HepG2 (cell line): ENCODE measurements around the gene RNF213. TPM values are rescaled to one million over a fixed set of nuclear protein-coding genes. Genes with fewer than 3 reads are reported as not detected.

Experiments used
- ARNT2 ChIP-seq: sonication (generic); formaldehyde crosslinking; IDR thresholded peaks from 2 replicates; pipeline ENCODE4 v1.8.0; 2022; ENCODE audit warnings: mild to moderate bottlenecking, low read depth, missing genetic modification reagents, moderate library complexity
- GATA4 ChIP-seq: sonication (generic); IDR thresholded peaks from 2 replicates; pipeline ENCODE4 v1.6.1; 2016; ENCODE audit warnings: antibody characterized with exemption, low read depth, borderline replicate concordance
- HNF4G ChIP-seq, 2 experiments: sonication (generic) in 1 of 2; formaldehyde crosslinking in 1 of 2; IDR thresholded peaks; 2 replicates each; pipeline versions ENCODE4 v1.4.0 to v1.6.1; 2011 to 2020; ENCODE audit warnings: borderline replicate concordance in 2 of 2, low read depth in 2 of 2, mild to moderate bottlenecking in 2 of 2, low read length in 1 of 2, missing genetic modification reagents in 1 of 2, moderate library complexity in 1 of 2
- NAIF1 ChIP-seq: sonication (generic); formaldehyde crosslinking; IDR thresholded peaks from 2 replicates; pipeline ENCODE4 v1.5.0; 2020; ENCODE audit warnings: mild to moderate bottlenecking, missing genetic modification reagents, borderline replicate concordance
- PHF21A ChIP-seq: sonication (generic); formaldehyde crosslinking; IDR thresholded peaks from 2 replicates; pipeline ENCODE4 v1.5.0; 2020; ENCODE audit warnings: mild to moderate bottlenecking, missing genetic modification reagents
- RXRA ChIP-seq: sonication (generic); formaldehyde crosslinking; IDR thresholded peaks from 2 replicates; pipeline ENCODE4 v1.5.1; 2020; ENCODE audit warnings: missing genetic modification reagents
- SP2 ChIP-seq: sonication (generic); formaldehyde crosslinking; IDR thresholded peaks from 2 replicates; pipeline ENCODE4 v1.5.1; 2020; ENCODE audit warnings: mild to moderate bottlenecking, missing genetic modification reagents
- SUZ12 ChIP-seq: fragments of 150-350 bp; IDR thresholded peaks from 2 replicates; pipeline ENCODE4 v1.6.1; 2014; ENCODE audit warnings: low read depth, low read length
- TERF1 ChIP-seq: sonication (generic); formaldehyde crosslinking; IDR thresholded peaks from 2 replicates; pipeline ENCODE4 v1.8.0; 2022; ENCODE audit warnings: mild to moderate bottlenecking, missing genetic modification reagents, moderate library complexity
- ZFP82 ChIP-seq: sonication (generic); formaldehyde crosslinking; IDR thresholded peaks from 2 replicates; pipeline ENCODE4 v1.5.1; 2020; ENCODE audit warnings: mild to moderate bottlenecking, missing genetic modification reagents, borderline replicate concordance
- ZFY ChIP-seq: sonication (generic); formaldehyde crosslinking; IDR thresholded peaks from 2 replicates; pipeline ENCODE4 v1.4.0; 2020; ENCODE audit warnings: missing genetic modification reagents
- ZNF3 ChIP-seq: IDR thresholded peaks from 2 replicates; pipeline ENCODE4 v1.7.0; 2017; ENCODE audit warnings: inconsistent platforms
- ZNF33A ChIP-seq: sonication (generic); formaldehyde crosslinking; IDR thresholded peaks from 2 replicates; pipeline ENCODE4 v1.5.1; 2020; ENCODE audit warnings: missing genetic modification reagents, mild to moderate bottlenecking, moderate library complexity, borderline replicate concordance
- ZNF350 ChIP-seq: sonication (generic); formaldehyde crosslinking; IDR thresholded peaks from 2 replicates; pipeline ENCODE4 v1.4.0; 2020; ENCODE audit warnings: mild to moderate bottlenecking, low read depth, missing genetic modification reagents, borderline replicate concordance
- ZNF496 ChIP-seq: sonication (generic); formaldehyde crosslinking; IDR thresholded peaks from 2 replicates; pipeline ENCODE4 v1.8.1; 2023; ENCODE audit warnings: mild to moderate bottlenecking, moderate library complexity, missing genetic modification reagents; ENCODE audit not compliant: insufficient replicate concordance
- ZNF615 ChIP-seq: sonication (generic); formaldehyde crosslinking; IDR thresholded peaks from 2 replicates; pipeline ENCODE4 v1.5.0; 2020; ENCODE audit warnings: mild to moderate bottlenecking, missing genetic modification reagents, borderline replicate concordance
- ZNF678 ChIP-seq: sonication (generic); formaldehyde crosslinking; IDR thresholded peaks from 2 replicates; pipeline ENCODE4 v1.4.0; 2020; ENCODE audit warnings: mild to moderate bottlenecking, missing genetic modification reagents
- ZNF724P ChIP-seq: sonication (generic); formaldehyde crosslinking; IDR thresholded peaks from 2 replicates; pipeline ENCODE4 v1.8.0; 2022; ENCODE audit warnings: missing genetic modification reagents, borderline replicate concordance
- ZNF800 ChIP-seq: sonication (generic); formaldehyde crosslinking; IDR thresholded peaks from 2 replicates; pipeline ENCODE4 v1.4.0; 2020; ENCODE audit warnings: missing genetic modification reagents
- ZNF841 ChIP-seq: sonication (generic); formaldehyde crosslinking; IDR thresholded peaks from 2 replicates; pipeline ENCODE4 v1.8.1; 2023; ENCODE audit warnings: missing genetic modification reagents, borderline replicate concordance
- ZNF879 ChIP-seq: sonication (generic); formaldehyde crosslinking; IDR thresholded peaks from 2 replicates; pipeline ENCODE4 v1.8.1; 2023; ENCODE audit warnings: missing genetic modification reagents
- ZSCAN31 ChIP-seq: sonication (generic); formaldehyde crosslinking; IDR thresholded peaks from 2 replicates; pipeline ENCODE4 v1.5.0; 2020; ENCODE audit warnings: low read depth, mild to moderate bottlenecking, missing genetic modification reagents
- ZZZ3 ChIP-seq: sonication (generic); formaldehyde crosslinking; IDR thresholded peaks from 2 replicates; pipeline ENCODE4 v1.4.0; 2020; ENCODE audit warnings: missing genetic modification reagents, mild to moderate bottlenecking, borderline replicate concordance
- polyA plus RNA-seq, 8 experiments: library from polyadenylated mRNA; depleted of rRNA in 3 of 8; stranded (reverse) in 7 of 8; unstranded in 1 of 8; fragments of >200 nt; fragmentation: Illumina TruSeq in 4 of 8; extraction: Trizol in 4 of 8; gene quantifications; 2 replicates each; pipeline versions ENCODE4 v1.2.1 to v1.2.3, GENCODE V29; 2011 to 2016; ENCODE audit warnings: low read depth in 4 of 8, missing spikeins in 1 of 8, mixed read lengths in 1 of 8; ENCODE audit not compliant: insufficient read depth in 1 of 8
- total RNA-seq, 5 experiments: library from RNA; depleted of rRNA; stranded (reverse); fragments of >200 nt; fragmentation: Illumina TruSeq; extraction: Trizol; gene quantifications; 2 replicates each; pipeline ENCODE4 v1.2.3, GENCODE V29; 2016; ENCODE audit warnings: low read depth in 1 of 5
- TF ChIP-seq, protein P1 (sequence below): sonication (generic); formaldehyde crosslinking; IDR thresholded peaks from 2 replicates; pipeline ENCODE4 v1.4.0; 2020; ENCODE audit warnings: missing genetic modification reagents
- TF ChIP-seq, protein P2 (sequence below): sonication (generic); formaldehyde crosslinking; IDR thresholded peaks from 2 replicates; pipeline ENCODE4 v1.8.1; 2023; ENCODE audit warnings: missing genetic modification reagents, inconsistent platforms, borderline replicate concordance
- TF ChIP-seq, protein P3 (sequence below): IDR thresholded peaks from 2 replicates; pipeline ENCODE4 v1.6.1; 2016; ENCODE audit warnings: missing genetic modification reagents, missing compliant biosample characterization

RNF213 gene
- total and polyA plus RNA-seq, 2 of the 13 experiments (the other 11 are each of a cell fraction or from before 2014, with no cell fraction given): 38.6 to 38.7 TPM

DNA sequence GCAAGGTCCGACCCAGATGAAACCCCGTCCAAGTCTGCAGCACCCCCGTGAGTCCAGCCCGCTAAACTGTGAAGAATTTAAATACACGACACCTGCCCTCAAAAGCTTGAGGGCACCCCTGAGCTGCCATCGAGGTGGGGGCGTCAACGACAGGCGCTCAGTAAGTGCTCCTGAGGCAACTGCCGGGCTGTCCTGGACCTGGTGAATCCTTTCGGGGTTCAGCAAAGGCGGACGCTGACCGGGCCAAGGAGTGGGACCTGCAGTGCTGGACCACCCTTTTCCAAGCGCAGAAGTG is 153.8 kb downstream of the RNF213 start (continued):
- 0 out of 2 replicates have a peak, but pooled peaks have one; percentile 79 for TF ChIP-seq ZNF615 (CRISPR knock-in tag)
- TF ChIP-seq ZNF800 (CRISPR knock-in tag): 0 out of 2 replicates have a peak, but pooled peaks have one; percentile 18
- no peak for TF ChIP-seq ZFY (CRISPR knock-in tag)
- TF ChIP-seq ZSCAN31 (CRISPR knock-in tag): no peak
- no peak for TF ChIP-seq ZZZ3
- peak; percentile 3; the same call in 1 of the 2 replicates for TF ChIP-seq ZNF724P (CRISPR knock-in tag)
- no peak for TF ChIP-seq TERF1
- TF ChIP-seq NAIF1 (CRISPR knock-in tag): no peak
- no peak for TF ChIP-seq ZNF841 (CRISPR knock-in tag)
- no peak for TF ChIP-seq PHF21A
- no peak for TF ChIP-seq ZNF496 (CRISPR knock-in tag)
- TF ChIP-seq, protein P1, sequence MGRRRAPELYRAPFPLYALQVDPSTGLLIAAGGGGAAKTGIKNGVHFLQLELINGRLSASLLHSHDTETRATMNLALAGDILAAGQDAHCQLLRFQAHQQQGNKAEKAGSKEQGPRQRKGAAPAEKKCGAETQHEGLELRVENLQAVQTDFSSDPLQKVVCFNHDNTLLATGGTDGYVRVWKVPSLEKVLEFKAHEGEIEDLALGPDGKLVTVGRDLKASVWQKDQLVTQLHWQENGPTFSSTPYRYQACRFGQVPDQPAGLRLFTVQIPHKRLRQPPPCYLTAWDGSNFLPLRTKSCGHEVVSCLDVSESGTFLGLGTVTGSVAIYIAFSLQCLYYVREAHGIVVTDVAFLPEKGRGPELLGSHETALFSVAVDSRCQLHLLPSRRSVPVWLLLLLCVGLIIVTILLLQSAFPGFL (CRISPR knock-in tag): 0 out of 2 replicates have a peak, but pooled peaks have one; percentile 88
- no peak for TF ChIP-seq ARNT2 (CRISPR knock-in tag)
- TF ChIP-seq ZNF678 (CRISPR knock-in tag): 0 out of 2 replicates have a peak, but pooled peaks have one; percentile 25
- no peak for TF ChIP-seq GATA4
- TF ChIP-seq ZFP82 (CRISPR knock-in tag): no peak
- TF ChIP-seq RXRA (CRISPR knock-in tag): no peak
- no peak for TF ChIP-seq ZNF3
- TF ChIP-seq SUZ12: no peak
- TF ChIP-seq ZNF33A: no peak
- no peak for TF ChIP-seq SP2 (CRISPR knock-in tag)
- TF ChIP-seq HNF4G (IDR thresholded peaks at IDR 0.05; ENCODE audit: borderline replicate concordance, low read depth, low read length): no peak
- TF ChIP-seq HNF4G (CRISPR knock-in tag; IDR thresholded peaks at IDR 0.05; ENCODE audit: borderline replicate concordance, low read depth): no peak
- no peak for TF ChIP-seq ZNF879 (CRISPR knock-in tag)
- TF ChIP-seq, protein P2, sequence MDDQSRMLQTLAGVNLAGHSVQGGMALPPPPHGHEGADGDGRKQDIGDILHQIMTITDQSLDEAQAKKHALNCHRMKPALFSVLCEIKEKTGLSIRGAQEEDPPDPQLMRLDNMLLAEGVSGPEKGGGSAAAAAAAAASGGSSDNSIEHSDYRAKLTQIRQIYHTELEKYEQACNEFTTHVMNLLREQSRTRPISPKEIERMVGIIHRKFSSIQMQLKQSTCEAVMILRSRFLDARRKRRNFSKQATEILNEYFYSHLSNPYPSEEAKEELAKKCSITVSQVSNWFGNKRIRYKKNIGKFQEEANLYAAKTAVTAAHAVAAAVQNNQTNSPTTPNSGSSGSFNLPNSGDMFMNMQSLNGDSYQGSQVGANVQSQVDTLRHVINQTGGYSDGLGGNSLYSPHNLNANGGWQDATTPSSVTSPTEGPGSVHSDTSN (CRISPR knock-in tag): no peak
- TF ChIP-seq, protein P3, sequence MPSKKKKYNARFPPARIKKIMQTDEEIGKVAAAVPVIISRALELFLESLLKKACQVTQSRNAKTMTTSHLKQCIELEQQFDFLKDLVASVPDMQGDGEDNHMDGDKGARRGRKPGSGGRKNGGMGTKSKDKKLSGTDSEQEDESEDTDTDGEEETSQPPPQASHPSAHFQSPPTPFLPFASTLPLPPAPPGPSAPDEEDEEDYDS (CRISPR knock-in tag): no peak
- no peak for TF ChIP-seq ZNF350
